ENCODE data around the gene DENND1B. TPM values are rescaled to one million over a fixed set of nuclear protein-coding genes. Genes with fewer than 3 reads are reported as not detected.
A peak's percentile ranks its signal among the peaks of the same experiment; 100 is the strongest.
"Not testable (repeated sequence)": the region's sequence is repeated elsewhere in the genome, so short reads cannot be mapped to it uniquely, and the experiment has no call there.

The DENND1B gene
- polyA plus RNA-seq, 1 experiment: 5.2 TPM

DNA sequence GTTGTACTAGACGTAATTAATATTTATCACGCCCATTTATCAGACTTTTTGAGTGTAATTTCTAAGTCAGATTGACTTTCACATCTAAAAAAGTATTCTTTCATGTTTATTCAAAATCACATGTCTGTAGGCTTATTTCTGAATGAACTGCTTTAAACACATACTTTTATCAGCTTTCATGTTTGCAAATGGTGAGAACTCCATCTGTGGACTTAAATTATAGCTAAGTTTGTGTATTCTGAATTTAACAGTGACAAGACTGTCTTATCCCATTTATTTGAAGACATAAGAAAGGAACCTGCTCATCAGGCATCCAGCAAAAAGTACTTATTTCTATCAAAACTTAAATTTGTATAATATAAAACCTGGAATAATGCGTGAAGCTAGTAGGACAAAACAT is 69.3 kb downstream of the DENND1B start:
- no peak for DNase-seq (ENCODE audit: low read depth)
- TF ChIP-seq, protein P1, sequence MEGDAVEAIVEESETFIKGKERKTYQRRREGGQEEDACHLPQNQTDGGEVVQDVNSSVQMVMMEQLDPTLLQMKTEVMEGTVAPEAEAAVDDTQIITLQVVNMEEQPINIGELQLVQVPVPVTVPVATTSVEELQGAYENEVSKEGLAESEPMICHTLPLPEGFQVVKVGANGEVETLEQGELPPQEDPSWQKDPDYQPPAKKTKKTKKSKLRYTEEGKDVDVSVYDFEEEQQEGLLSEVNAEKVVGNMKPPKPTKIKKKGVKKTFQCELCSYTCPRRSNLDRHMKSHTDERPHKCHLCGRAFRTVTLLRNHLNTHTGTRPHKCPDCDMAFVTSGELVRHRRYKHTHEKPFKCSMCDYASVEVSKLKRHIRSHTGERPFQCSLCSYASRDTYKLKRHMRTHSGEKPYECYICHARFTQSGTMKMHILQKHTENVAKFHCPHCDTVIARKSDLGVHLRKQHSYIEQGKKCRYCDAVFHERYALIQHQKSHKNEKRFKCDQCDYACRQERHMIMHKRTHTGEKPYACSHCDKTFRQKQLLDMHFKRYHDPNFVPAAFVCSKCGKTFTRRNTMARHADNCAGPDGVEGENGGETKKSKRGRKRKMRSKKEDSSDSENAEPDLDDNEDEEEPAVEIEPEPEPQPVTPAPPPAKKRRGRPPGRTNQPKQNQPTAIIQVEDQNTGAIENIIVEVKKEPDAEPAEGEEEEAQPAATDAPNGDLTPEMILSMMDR (IDR thresholded peaks at IDR 0.05; ENCODE audit: insufficient read depth, low read depth, low read length): no peak
- Histone ChIP-seq H3K36me3 (ENCODE audit: control insufficient read depth, insufficient read depth, low read length) (no peaks in the 10 kb centered on the region), H3K27me3 (ENCODE audit: control insufficient read depth, insufficient read depth, low read length) (no peaks in the 10 kb centered on the region), H3K4me3 (ENCODE audit: low read depth, low read length) (no peak overlapping the region)
- ChIA-PET CTCF (no interaction called here), POLR2A (no interaction called here)

GRCh38 chr1:197700688-197701087 is 74.6 kb downstream of the DENND1B start:
- CTCF ChIA-PET: interaction anchor here (0.7 kb wide), 1 partner anchor 363 kb away, joined by 3 read pairs; no protein-coding TSS in a partner anchor
- H3K36me3 ChIP-seq (ENCODE audit: control insufficient read depth, insufficient read depth, low read length); POLR2A ChIA-PET; H3K4me3 ChIP-seq (ENCODE audit: low read depth, low read length); H3K27me3 ChIP-seq (ENCODE audit: control insufficient read depth, insufficient read depth, low read length); DNase-seq (ENCODE audit: low read depth): not testable (repeated sequence)

DNA sequence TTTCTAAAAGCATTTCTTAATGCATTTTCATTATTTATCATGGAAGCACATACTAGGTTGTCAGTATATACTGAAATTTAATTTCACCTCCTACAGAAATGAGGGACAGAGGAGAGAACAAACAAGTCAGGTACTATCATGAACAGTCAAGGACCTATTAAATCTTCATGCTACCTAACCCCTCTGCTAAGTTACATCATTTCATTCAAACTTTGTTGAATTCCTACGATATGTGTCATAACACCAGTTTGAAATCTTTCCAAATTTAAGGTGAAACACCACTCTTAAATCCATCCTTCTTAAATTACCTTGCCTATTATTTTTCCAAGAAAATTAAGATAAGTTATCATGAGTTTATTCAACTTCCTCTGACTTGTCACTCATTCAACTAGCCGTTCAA is 78.9 kb downstream of the DENND1B start:
- Histone ChIP-seq H3K4me3 (ENCODE audit: low read depth, low read length) (no peak overlapping the region), H3K36me3 (ENCODE audit: control insufficient read depth, insufficient read depth, low read length) (no peaks in the 10 kb centered on the region), H3K27me3 (ENCODE audit: control insufficient read depth, insufficient read depth, low read length) (no peaks in the 10 kb centered on the region)
- DNase-seq (ENCODE audit: low read depth): no peak
- POLR2A ChIA-PET: interaction anchor here (0.6 kb wide), 1 partner anchor 63 kb away, joined by 5 read pairs; no protein-coding TSS in a partner anchor
- CTCF ChIA-PET: no interaction called here
- TF ChIP-seq, protein P1 (IDR thresholded peaks at IDR 0.05; ENCODE audit: insufficient read depth, low read depth, low read length): no peak

DNA sequence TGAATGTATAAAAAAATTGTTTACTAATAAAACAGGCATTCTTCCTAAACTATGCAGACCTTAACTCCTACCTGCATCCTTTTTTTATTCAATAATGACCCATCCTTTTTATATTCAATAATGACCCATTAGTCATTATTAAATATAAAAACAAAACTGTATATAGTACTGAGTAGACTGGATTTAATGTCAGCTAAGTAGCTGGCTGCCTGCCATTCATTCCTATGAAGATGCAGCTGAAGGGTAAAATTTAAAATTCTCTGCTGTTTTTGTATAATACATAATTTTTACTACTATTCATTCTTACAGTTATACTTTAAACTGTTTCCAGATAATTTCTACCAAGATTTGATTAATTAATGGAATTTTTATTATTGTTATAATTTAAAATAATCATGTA is 79.3 kb downstream of the DENND1B start:
- Histone ChIP-seq H3K27me3 (ENCODE audit: control insufficient read depth, insufficient read depth, low read length) (no peaks in the 10 kb centered on the region), H3K4me3 (ENCODE audit: low read depth, low read length) (no peak overlapping the region), H3K36me3 (ENCODE audit: control insufficient read depth, insufficient read depth, low read length) (no peaks in the 10 kb centered on the region)
- no peak for DNase-seq (ENCODE audit: low read depth)
- CTCF ChIA-PET: no interaction called here
- TF ChIP-seq, protein P1 (IDR thresholded peaks at IDR 0.05; ENCODE audit: insufficient read depth, low read depth, low read length): no peak
- POLR2A ChIA-PET: interaction anchor here (0.6 kb wide), 1 partner anchor 63 kb away, joined by 5 read pairs; no protein-coding TSS in a partner anchor

GRCh38 chr1:197692965-197693364 is 82.3 kb downstream of the DENND1B start:
- CTCF ChIA-PET: interaction anchor here (0.6 to 2.8 kb wide), 5 partner anchors 8 to 225 kb away, joined by 3 to 15 read pairs (median 3); no protein-coding TSS in a partner anchor
- Histone ChIP-seq H3K27me3 (ENCODE audit: control insufficient read depth, insufficient read depth, low read length) (no peaks in the 10 kb centered on the region), H3K4me3 (ENCODE audit: low read depth, low read length) (no peak overlapping the region), H3K36me3 (ENCODE audit: control insufficient read depth, insufficient read depth, low read length) (no peaks in the 10 kb centered on the region)
- DNase-seq (ENCODE audit: low read depth): no peak
- POLR2A ChIA-PET: interaction anchor here (0.5 kb wide), 1 partner anchor 33 kb away, joined by 3 read pairs; no protein-coding TSS in a partner anchor
- TF ChIP-seq, protein P1 (IDR thresholded peaks at IDR 0.05; ENCODE audit: insufficient read depth, low read depth, low read length): peak; percentile 31; the same call in 1 of the 2 replicates

DNA sequence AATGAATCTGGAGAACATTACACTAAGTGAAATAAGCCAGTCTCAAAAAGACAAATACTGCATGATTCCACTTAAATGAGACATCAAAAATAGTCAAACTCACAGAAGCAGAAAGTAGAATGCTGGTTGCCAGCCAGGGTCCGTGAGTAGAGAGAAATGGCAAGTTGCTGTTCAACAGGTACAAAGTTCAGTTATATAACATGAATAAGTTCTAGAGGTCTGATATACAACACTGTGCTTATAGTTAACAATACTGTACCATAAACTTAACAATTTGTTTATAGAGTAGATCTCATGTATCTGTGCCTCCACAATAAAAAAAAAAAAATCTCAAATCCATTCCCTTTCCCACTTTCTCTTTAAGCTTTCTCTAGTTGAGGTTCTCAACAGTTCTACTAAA is 83.5 kb downstream of the DENND1B start:
- no peaks in the 10 kb centered on the region for H3K27me3 ChIP-seq (ENCODE audit: control insufficient read depth, insufficient read depth, low read length)
- CTCF ChIA-PET: interaction anchor here (2.8 kb wide), 1 partner anchor 177 kb away, joined by 15 read pairs; no protein-coding TSS in a partner anchor
- H3K4me3 ChIP-seq (ENCODE audit: low read depth, low read length): no peak overlapping the region
- no peak for DNase-seq (ENCODE audit: low read depth)
- H3K36me3 ChIP-seq (ENCODE audit: control insufficient read depth, insufficient read depth, low read length): no peaks in the 10 kb centered on the region
- POLR2A ChIA-PET: no interaction called here
- TF ChIP-seq, protein P1 (IDR thresholded peaks at IDR 0.05; ENCODE audit: insufficient read depth, low read depth, low read length): no peak

All from BJ (cell line).